ENCODE results near the gene FBXO21. TPM values are rescaled to one million over a fixed set of nuclear protein-coding genes. Genes with fewer than 3 reads are reported as not detected.

FBXO21 gene
- total and polyA plus RNA-seq, 2 donors (not counting 1 experiment from before 2014, with no cell fraction given) = 28.2 to 55.7 TPM

DNA sequence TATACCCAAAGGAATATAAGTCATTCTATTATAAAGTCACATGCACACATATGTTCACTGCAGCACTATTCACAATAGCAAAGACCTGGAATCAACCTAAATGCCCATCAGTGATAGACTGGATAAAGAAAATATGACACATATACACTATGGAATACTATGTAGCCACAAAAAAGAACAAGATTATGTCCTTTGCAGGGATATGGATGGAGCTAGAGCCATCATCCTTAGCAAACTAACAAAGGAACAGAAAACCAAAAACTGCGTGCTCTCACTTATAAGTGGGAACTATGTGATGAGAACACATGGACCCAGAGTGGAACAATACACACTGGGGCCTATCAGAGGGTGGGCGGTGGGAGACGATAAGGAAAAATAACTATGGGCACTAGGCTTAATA, 21.3 kb downstream of the FBXO21 start:
- WGBS (ENCODE audit: insufficient coverage) = no CpG with 5 or more reads among the region's 3 CpGs
- no peaks in the 10 kb centered on the region for H3K9me3 Mint-ChIP-seq (ENCODE audit: insufficient read depth)
- no peak overlapping the region for H3K9ac ChIP-seq (ENCODE audit: low read length)
- no peak overlapping the region for H3K27ac Mint-ChIP-seq
- no peaks in the 10 kb centered on the region for H3K4me1 ChIP-seq (ENCODE audit: control insufficient read depth in 2 of 2, insufficient read depth in 2 of 2, low read length in 2 of 2)
- no peaks in the 10 kb centered on the region for H3K4me1 Mint-ChIP-seq
- H3K27me3 ChIP-seq (replicated peaks in 1 of 4; ENCODE audit: control extremely low read depth in 1 of 4, control insufficient read depth in 3 of 4, insufficient read depth in 4 of 4, low read length in 3 of 4) = no peaks in the 10 kb centered on the region
- DNase-seq (no peak), ATAC-seq (ENCODE audit: low read depth) (no peak)
- H3K9me3 ChIP-seq (ENCODE audit: control extremely low read depth in 1 of 3, control insufficient read depth in 2 of 3, insufficient read depth in 1 of 3, low read length in 2 of 3) = no peaks in the 10 kb centered on the region
- H3K4me2 ChIP-seq (replicated peaks; ENCODE audit: low read depth, low read length, poor library complexity, severe bottlenecking) = no peak overlapping the region
- H2AFZ ChIP-seq (ENCODE audit: insufficient read depth, low read depth, low read length, poor library complexity, severe bottlenecking) = no peak overlapping the region
- ChIA-PET POLR2A (no interaction called here), CTCF (interaction anchor here (1.0 kb wide), 1 partner anchor 49 kb away, joined by 5 read pairs; no protein-coding TSS in a partner anchor)
- no peak overlapping the region for H3K4me3 ChIP-seq (ENCODE audit: control extremely low read depth in 1 of 5, extremely low read depth in 1 of 5, insufficient read depth in 1 of 5, low read depth in 2 of 5, low read length in 4 of 5)
- intact Hi-C loops (cut with micrococcal nuclease) = no loop called here
- H4K20me1 ChIP-seq (ENCODE audit: control insufficient read depth, insufficient read depth, low read length, poor library complexity, severe bottlenecking) = peaks cover 14% of the 10 kb centered on the region
- peaks cover 26 to 89% of the 10 kb centered on the region in 2 experiments for H3K36me3 ChIP-seq (replicated peaks in 1 of 2; ENCODE audit: control extremely low read depth in 1 of 2, control insufficient read depth in 1 of 2, extremely low read depth in 1 of 2, insufficient read depth in 2 of 2, low read length in 1 of 2)
- H3K27me3 Mint-ChIP-seq = no peaks in the 10 kb centered on the region
- no peaks in the 10 kb centered on the region for H3K79me2 ChIP-seq (ENCODE audit: control insufficient read depth, insufficient read depth, low read length)
- H3K27ac ChIP-seq (ENCODE audit: low read length in 2 of 2) = no peak overlapping the region
- no peak overlapping the region for H3K4me3 Mint-ChIP-seq
- TF ChIP-seq, protein P1, sequence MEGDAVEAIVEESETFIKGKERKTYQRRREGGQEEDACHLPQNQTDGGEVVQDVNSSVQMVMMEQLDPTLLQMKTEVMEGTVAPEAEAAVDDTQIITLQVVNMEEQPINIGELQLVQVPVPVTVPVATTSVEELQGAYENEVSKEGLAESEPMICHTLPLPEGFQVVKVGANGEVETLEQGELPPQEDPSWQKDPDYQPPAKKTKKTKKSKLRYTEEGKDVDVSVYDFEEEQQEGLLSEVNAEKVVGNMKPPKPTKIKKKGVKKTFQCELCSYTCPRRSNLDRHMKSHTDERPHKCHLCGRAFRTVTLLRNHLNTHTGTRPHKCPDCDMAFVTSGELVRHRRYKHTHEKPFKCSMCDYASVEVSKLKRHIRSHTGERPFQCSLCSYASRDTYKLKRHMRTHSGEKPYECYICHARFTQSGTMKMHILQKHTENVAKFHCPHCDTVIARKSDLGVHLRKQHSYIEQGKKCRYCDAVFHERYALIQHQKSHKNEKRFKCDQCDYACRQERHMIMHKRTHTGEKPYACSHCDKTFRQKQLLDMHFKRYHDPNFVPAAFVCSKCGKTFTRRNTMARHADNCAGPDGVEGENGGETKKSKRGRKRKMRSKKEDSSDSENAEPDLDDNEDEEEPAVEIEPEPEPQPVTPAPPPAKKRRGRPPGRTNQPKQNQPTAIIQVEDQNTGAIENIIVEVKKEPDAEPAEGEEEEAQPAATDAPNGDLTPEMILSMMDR (IDR thresholded peaks at IDR 0.05) = no peak
- TF ChIP-seq EZH2 (IDR thresholded peaks at IDR 0.05; ENCODE audit: borderline replicate concordance, insufficient read depth, low read depth, low read length, poor library complexity, severe bottlenecking) = no peak

DNA sequence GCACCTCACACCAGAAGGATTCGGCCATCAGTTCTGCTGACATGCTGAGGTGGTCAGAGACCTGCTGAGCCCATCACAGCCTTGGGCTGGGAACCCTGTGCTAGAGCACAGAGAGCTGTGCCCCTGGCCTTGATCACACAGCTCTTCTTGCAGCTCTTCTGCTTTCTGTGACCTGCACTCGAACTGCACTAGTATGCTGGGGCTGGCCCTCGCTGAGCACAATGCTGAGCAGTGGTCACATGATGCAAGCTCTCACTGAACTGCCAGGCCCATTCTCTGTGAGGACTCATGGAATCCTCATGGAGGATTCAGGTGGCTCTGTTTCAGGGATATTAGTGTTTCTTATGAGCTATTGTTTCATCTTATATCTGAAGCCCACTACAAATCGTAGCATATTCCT, 22.5 kb downstream of the FBXO21 start:
- intact Hi-C loops (cut with micrococcal nuclease) = no loop called here
- Mint-ChIP-seq H3K27ac (no peak overlapping the region), H3K4me1 (no peaks in the 10 kb centered on the region), H3K27me3 (no peaks in the 10 kb centered on the region), H3K4me3 (no peak overlapping the region), H3K9me3 (ENCODE audit: insufficient read depth) (no peaks in the 10 kb centered on the region)
- no peaks in the 10 kb centered on the region for H3K4me1 ChIP-seq (ENCODE audit: control insufficient read depth in 2 of 2, insufficient read depth in 2 of 2, low read length in 2 of 2)
- H3K27ac ChIP-seq (ENCODE audit: low read length in 2 of 2) = no peak overlapping the region
- no peak for ATAC-seq (ENCODE audit: low read depth)
- ChIA-PET POLR2A (no interaction called here), CTCF (no interaction called here)
- no peaks in the 10 kb centered on the region for H3K9me3 ChIP-seq (ENCODE audit: control extremely low read depth in 1 of 3, control insufficient read depth in 2 of 3, insufficient read depth in 1 of 3, low read length in 2 of 3)
- H4K20me1 ChIP-seq (ENCODE audit: control insufficient read depth, insufficient read depth, low read length, poor library complexity, severe bottlenecking) = peaks cover 14% of the 10 kb centered on the region
- H3K27me3 ChIP-seq (replicated peaks in 1 of 4; ENCODE audit: control extremely low read depth in 1 of 4, control insufficient read depth in 3 of 4, insufficient read depth in 4 of 4, low read length in 3 of 4) = no peaks in the 10 kb centered on the region
- H3K79me2 ChIP-seq (ENCODE audit: control insufficient read depth, insufficient read depth, low read length) = no peaks in the 10 kb centered on the region
- WGBS (ENCODE audit: insufficient coverage) = 100% methylated on average over 3 of the region's 4 CpGs
- peaks cover 22 to 87% of the 10 kb centered on the region in 2 experiments for H3K36me3 ChIP-seq (replicated peaks in 1 of 2; ENCODE audit: control extremely low read depth in 1 of 2, control insufficient read depth in 1 of 2, extremely low read depth in 1 of 2, insufficient read depth in 2 of 2, low read length in 1 of 2)
- H3K4me3 ChIP-seq (ENCODE audit: control extremely low read depth in 1 of 5, extremely low read depth in 1 of 5, insufficient read depth in 1 of 5, low read depth in 2 of 5, low read length in 4 of 5) = no peak overlapping the region
- H3K4me2 ChIP-seq (replicated peaks; ENCODE audit: low read depth, low read length, poor library complexity, severe bottlenecking) = no peak overlapping the region
- no peak overlapping the region for H2AFZ ChIP-seq (ENCODE audit: insufficient read depth, low read depth, low read length, poor library complexity, severe bottlenecking)
- DNase-seq = no peak
- TF ChIP-seq, protein P1 (IDR thresholded peaks at IDR 0.05) = no peak
- TF ChIP-seq EZH2 (IDR thresholded peaks at IDR 0.05; ENCODE audit: borderline replicate concordance, insufficient read depth, low read depth, low read length, poor library complexity, severe bottlenecking) = no peak
- no peak overlapping the region for H3K9ac ChIP-seq (ENCODE audit: low read length)
